Mesendoderm (in vitro differentiated cells): ENCODE data around the gene MAPK14.

Source experiments
- DNase-seq: peaks from one replicate; pipeline ENCODE4 v3.0.0; 2013
- H2AK5ac ChIP-seq: 2 replicates; pipeline ENCODE4 v1.6.1; 2013; ENCODE audit warnings: low read length, inconsistent platforms
- H2BK120ac ChIP-seq: 2 replicates; pipeline ENCODE4 v1.6.1; 2013; ENCODE audit warnings: low read depth, mild to moderate bottlenecking, low read length, moderate library complexity, mixed read lengths
- H2BK15ac ChIP-seq: replicated peaks from 2 replicates; pipeline ENCODE4 v1.6.1; 2013; ENCODE audit warnings: low read depth, mild to moderate bottlenecking, moderate library complexity
- H2BK5ac ChIP-seq: 2 replicates; pipeline ENCODE4 v1.6.1; 2013; ENCODE audit warnings: low read length, inconsistent platforms
- H3K18ac ChIP-seq: 2 replicates; pipeline ENCODE4 v1.6.1; 2013; ENCODE audit warnings: mild to moderate bottlenecking, low read length, mixed read lengths
- H3K23ac ChIP-seq: one replicate; pipeline ENCODE4 v1.6.1; 2013; ENCODE audit warnings: low read length
- H3K27ac ChIP-seq: 2 replicates; pipeline ENCODE4 v1.5.1; 2013; ENCODE audit warnings: low read depth, mild to moderate bottlenecking, inconsistent platforms, low read length, moderate library complexity
- H3K27me3 ChIP-seq: 2 replicates; pipeline ENCODE4 v1.6.1; 2013; ENCODE audit warnings: low read length, control low read depth, mild to moderate bottlenecking, inconsistent platforms; ENCODE audit not compliant: insufficient read depth, poor library complexity
- H3K36me3 ChIP-seq: 2 replicates; pipeline ENCODE4 v1.6.1; 2013; ENCODE audit warnings: low read length, inconsistent platforms; ENCODE audit not compliant: control insufficient read depth, insufficient read depth
- H3K4ac ChIP-seq: one replicate; pipeline ENCODE4 v1.6.1; 2013; ENCODE audit warnings: low read depth, mild to moderate bottlenecking, low read length, moderate library complexity
- H3K4me1 ChIP-seq: 2 replicates; pipeline ENCODE4 v1.6.1; 2013; ENCODE audit warnings: low read depth, low read length, inconsistent platforms; ENCODE audit not compliant: control insufficient read depth
- H3K4me2 ChIP-seq: 2 replicates; pipeline ENCODE4 v1.6.1; 2013; ENCODE audit warnings: low read length
- H3K4me3 ChIP-seq: 2 replicates; pipeline ENCODE4 v1.5.1; 2013; ENCODE audit warnings: mild to moderate bottlenecking, low read length
- H3K56ac ChIP-seq: one replicate; pipeline ENCODE4 v1.6.1; 2013; ENCODE audit warnings: low read length
- H3K79me1 ChIP-seq: 2 replicates; pipeline ENCODE4 v1.6.1; 2013; ENCODE audit warnings: low read length, inconsistent platforms
- H3K79me2 ChIP-seq: 2 replicates; pipeline ENCODE4 v1.6.1; 2013; ENCODE audit warnings: mild to moderate bottlenecking, low read length; ENCODE audit not compliant: control insufficient read depth, insufficient read depth
- H3K9ac ChIP-seq: 2 replicates; pipeline ENCODE4 v1.6.1; 2013; ENCODE audit warnings: low read length, inconsistent platforms
- H4K5ac ChIP-seq: one replicate; pipeline ENCODE4 v1.6.1; 2013; ENCODE audit warnings: low read length
- H4K8ac ChIP-seq: one replicate; pipeline ENCODE4 v1.6.1; 2013; ENCODE audit warnings: low read depth, mild to moderate bottlenecking, control low read depth, low read length, moderate library complexity
- WGBS: extraction: QIAGEN DNeasy Blood & Tissue Kit; methylation state at CpG from one replicate; pipeline ENCODE4 v1.1.7; 2013; ENCODE audit warnings: low lambda C conversion rate, missing lambda C conversion rate; ENCODE audit not compliant: insufficient coverage; ENCODE audit errors: extremely low coverage; 5-methylcytosine and 5-hydroxymethylcytosine counted together

Gene MAPK14

DNA sequence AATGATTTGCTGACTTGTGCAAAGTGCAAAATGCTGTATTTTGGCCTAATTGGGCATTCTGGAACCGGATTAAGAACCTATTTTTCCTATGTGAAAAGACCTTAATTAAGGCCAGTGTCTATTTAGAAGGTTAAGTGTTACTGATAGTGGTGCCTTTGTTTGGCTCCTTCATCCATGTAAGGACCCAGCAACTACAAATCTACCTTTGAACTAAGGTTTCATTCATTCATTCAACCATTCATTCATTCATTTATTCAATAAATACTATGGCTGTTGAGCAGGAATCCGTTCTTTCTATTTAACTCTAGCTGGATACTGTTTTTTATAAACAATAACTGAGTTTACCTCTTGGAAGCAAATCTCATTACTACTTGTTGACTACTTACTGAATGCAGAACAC, 33.6 kb downstream of the MAPK14 start:
- H3K4me2 ChIP-seq, result no peak overlapping the region
- H3K4me1 ChIP-seq, result no peaks in the 10 kb centered on the region
- no peak overlapping the region for H4K5ac ChIP-seq
- no CpG with 5 or more reads among the region's 2 CpGs for WGBS
- no peak overlapping the region for H3K27ac ChIP-seq
- DNase-seq, result no peak
- no peak overlapping the region for H2BK5ac ChIP-seq
- no peak overlapping the region for H3K9ac ChIP-seq
- H3K4me3 ChIP-seq, result no peak overlapping the region
- H2BK120ac ChIP-seq, result no peak overlapping the region
- no peak overlapping the region for H3K4ac ChIP-seq
- no peaks in the 10 kb centered on the region for H3K36me3 ChIP-seq
- no peak overlapping the region for H3K18ac ChIP-seq
- H3K79me2 ChIP-seq, result no peaks in the 10 kb centered on the region
- H2BK15ac ChIP-seq, result no peak overlapping the region
- H3K56ac ChIP-seq, result no peak overlapping the region
- no peak overlapping the region for H3K23ac ChIP-seq
- peaks cover 2% of the 10 kb centered on the region for H3K79me1 ChIP-seq
- H2AK5ac ChIP-seq, result no peak overlapping the region
- H3K27me3 ChIP-seq, result no peaks in the 10 kb centered on the region
- H4K8ac ChIP-seq, result no peak overlapping the region

DNA sequence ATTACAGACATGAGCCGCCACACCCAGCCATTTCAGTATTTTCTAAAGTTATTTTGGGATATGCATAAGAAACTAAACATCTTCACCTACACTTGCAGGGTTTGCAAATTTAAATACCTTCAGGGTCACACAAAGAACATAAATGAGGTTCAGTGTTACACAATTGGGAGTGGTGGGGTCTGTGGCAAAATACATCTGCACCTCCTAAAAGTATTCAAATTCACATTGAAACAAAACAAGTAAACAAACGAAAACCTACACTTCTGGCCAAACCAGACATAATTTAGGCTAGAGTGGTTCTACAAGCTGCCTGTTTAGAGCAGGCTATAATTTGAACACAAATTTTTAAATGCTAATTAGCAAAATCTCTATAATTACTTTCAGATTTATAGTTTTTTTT, 34.6 kb downstream of the MAPK14 start:
- Histone ChIP-seq H2BK5ac (no peak overlapping the region), H3K23ac (no peak overlapping the region), H2AK5ac (no peak overlapping the region), H3K27ac (no peak overlapping the region), H4K5ac (no peak overlapping the region), H3K79me1 (peaks cover 2% of the 10 kb centered on the region), H4K8ac (no peak overlapping the region), H3K4me3 (no peak overlapping the region), H3K4ac (no peak overlapping the region), H3K27me3 (no peaks in the 10 kb centered on the region), H3K9ac (no peak overlapping the region), H3K36me3 (no peaks in the 10 kb centered on the region), H3K79me2 (no peaks in the 10 kb centered on the region), H3K56ac (no peak overlapping the region), H3K4me2 (no peak overlapping the region), H3K18ac (no peak overlapping the region), H3K4me1 (no peaks in the 10 kb centered on the region), H2BK120ac (no peak overlapping the region), H2BK15ac (no peak overlapping the region)
- DNase-seq, result no peak
- WGBS, result no CpG with 5 or more reads among the region's 2 CpGs

DNA sequence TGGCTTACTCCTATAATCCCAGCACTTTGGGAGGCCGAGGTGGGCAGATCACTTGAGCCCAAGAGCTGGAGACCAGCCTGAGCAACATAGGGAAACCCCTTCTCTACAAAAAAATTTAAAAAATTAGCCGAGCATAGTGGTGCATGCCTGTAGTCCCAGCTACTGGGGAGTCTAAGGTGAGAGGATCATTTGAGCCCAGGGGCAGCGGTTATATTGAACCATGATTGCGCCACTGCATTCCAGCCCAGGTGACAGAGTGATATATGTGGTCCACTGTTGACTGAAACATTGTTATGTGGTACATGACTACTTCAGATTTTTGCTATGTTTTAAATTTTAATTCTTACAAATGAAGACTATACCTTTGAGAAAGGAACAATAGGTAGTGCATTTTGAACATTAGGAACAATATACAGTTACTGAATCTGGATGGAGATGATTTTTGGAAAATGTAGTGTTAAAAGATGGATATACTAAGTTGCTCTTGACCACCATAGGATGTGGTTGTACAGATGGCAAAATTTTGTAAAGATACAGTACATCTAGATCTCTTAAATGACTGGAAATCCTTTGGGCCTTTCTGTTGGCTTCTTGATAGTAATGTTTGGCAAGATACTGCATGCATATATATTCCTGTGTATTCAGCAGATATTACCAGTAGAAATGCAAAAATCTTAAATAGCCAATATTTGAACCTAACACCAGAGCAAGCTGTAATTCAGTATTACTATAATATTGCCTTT, 35.9 kb downstream of the MAPK14 start:
- Histone ChIP-seq H3K27me3 (no peaks in the 10 kb centered on the region), H3K18ac (no peak overlapping the region), H3K27ac (no peak overlapping the region), H2BK15ac (no peak overlapping the region), H3K9ac (no peak overlapping the region), H3K4me3 (no peak overlapping the region), H3K23ac (no peak overlapping the region), H4K8ac (no peak overlapping the region), H3K36me3 (no peaks in the 10 kb centered on the region), H3K4me2 (no peak overlapping the region), H2BK120ac (no peak overlapping the region), H3K79me2 (no peaks in the 10 kb centered on the region), H4K5ac (no peak overlapping the region), H3K56ac (no peak overlapping the region), H2BK5ac (no peak overlapping the region), H2AK5ac (no peak overlapping the region), H3K79me1 (peaks cover 2% of the 10 kb centered on the region), H3K4ac (no peak overlapping the region), H3K4me1 (no peaks in the 10 kb centered on the region)
- no CpG with 5 or more reads among the region's 4 CpGs for WGBS
- DNase-seq, result no peak

DNA sequence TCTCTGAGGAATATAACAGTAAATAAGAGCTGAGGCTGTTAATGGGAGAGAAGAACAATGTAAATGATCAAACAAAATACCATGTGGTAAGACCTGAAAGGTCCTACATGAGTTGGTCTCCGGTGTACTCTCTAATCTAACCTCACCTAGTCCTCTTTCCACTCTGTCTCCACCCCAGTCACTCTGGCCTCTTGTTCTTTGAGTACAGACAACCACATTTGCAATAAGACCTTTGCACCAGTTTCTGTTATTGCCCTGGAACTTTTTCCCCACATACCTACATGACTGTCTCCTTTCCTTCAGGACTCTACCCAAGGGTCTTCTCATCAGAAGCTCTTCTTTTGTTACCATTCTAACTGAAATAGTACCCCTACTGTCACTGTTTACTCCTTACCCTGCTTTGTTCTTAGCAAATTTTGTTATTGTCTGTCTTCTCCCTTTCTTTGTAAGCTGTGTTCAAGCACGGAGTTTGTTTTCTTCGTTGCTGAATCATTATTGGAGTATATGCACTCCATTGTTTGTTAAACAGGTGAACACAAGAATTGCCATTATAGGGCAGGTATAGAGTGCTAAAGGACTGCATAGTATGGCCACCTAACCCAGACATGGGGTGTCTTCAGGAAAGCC, 37.3 kb downstream of the MAPK14 start:
- Histone ChIP-seq H3K79me1 (peaks cover 2% of the 10 kb centered on the region), H3K27me3 (no peaks in the 10 kb centered on the region), H3K36me3 (no peaks in the 10 kb centered on the region), H3K4me2 (no peak overlapping the region), H3K4me3 (no peak overlapping the region), H2BK15ac (no peak overlapping the region), H2AK5ac (no peak overlapping the region), H3K4ac (no peak overlapping the region), H3K4me1 (no peaks in the 10 kb centered on the region), H3K79me2 (no peaks in the 10 kb centered on the region), H3K27ac (no peak overlapping the region), H3K23ac (no peak overlapping the region), H4K8ac (no peak overlapping the region), H3K9ac (no peak overlapping the region), H2BK120ac (no peak overlapping the region), H4K5ac (no peak overlapping the region), H3K56ac (no peak overlapping the region), H2BK5ac (no peak overlapping the region), H3K18ac (no peak overlapping the region)
- DNase-seq, result no peak
- WGBS, result no CpG with 5 or more reads among the region's 3 CpGs

DNA sequence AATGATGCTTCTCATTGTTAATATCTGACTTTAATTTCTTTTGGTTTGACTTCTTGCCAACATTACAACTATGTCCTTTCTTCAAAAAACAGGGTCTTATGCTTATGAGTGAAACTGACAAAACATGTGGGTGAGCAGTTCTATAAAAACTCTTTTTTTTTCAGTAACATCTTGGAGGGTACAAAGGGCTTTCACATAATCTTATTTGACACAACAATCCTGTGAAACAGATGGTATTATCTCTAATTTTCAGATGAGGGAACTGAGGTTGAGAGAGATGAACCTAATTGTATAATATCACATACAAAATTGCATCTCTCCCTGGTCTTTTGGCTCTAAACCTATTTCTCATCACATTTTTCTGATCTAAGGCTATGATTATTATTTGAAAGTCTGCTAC, 38.3 kb downstream of the MAPK14 start:
- H3K18ac ChIP-seq, result no peak overlapping the region
- no peak overlapping the region for H2BK15ac ChIP-seq
- DNase-seq, result no peak
- no peak overlapping the region for H3K9ac ChIP-seq
- no peak overlapping the region for H2BK5ac ChIP-seq
- no peaks in the 10 kb centered on the region for H3K36me3 ChIP-seq
- H2AK5ac ChIP-seq, result no peak overlapping the region
- no peak overlapping the region for H3K4me3 ChIP-seq
- no peak overlapping the region for H4K8ac ChIP-seq
- H3K27ac ChIP-seq, result no peak overlapping the region
- no peaks in the 10 kb centered on the region for H3K4me1 ChIP-seq
- no peak overlapping the region for H3K4ac ChIP-seq
- peaks cover 2% of the 10 kb centered on the region for H3K79me1 ChIP-seq
- no peaks in the 10 kb centered on the region for H3K27me3 ChIP-seq
- H3K56ac ChIP-seq, result no peak overlapping the region
- no peaks in the 10 kb centered on the region for H3K79me2 ChIP-seq
- H2BK120ac ChIP-seq, result no peak overlapping the region
- no peak overlapping the region for H3K4me2 ChIP-seq
- H3K23ac ChIP-seq, result no peak overlapping the region
- H4K5ac ChIP-seq, result no peak overlapping the region

DNA sequence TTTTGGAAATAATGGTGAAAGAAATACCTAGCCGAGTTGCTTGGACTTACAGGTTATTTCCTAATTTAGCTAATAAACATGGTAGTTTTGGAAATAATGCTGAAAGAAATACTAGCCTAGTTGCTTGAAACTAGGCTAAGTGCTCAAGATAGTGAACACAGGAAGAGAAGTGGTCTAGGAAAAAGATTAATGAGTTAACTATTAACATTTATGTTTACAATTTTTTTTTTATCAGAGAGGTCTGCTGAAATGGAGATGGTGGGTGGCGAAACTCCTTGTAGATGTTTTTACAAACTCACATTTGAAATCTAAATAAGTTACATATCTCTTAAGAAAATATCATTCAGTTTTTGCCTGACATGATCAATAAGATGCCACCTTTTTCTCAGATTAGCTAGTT, 39.2 kb downstream of the MAPK14 start:
- WGBS, result no CpG with 5 or more reads among the region's 2 CpGs
- no peak for DNase-seq

More for the DNA sequence above, 39.2 kb downstream of the MAPK14 start:
- Histone ChIP-seq H3K4me2 (no peak overlapping the region), H3K79me1 (peaks cover 2% of the 10 kb centered on the region), H3K23ac (no peak overlapping the region), H3K4me1 (no peaks in the 10 kb centered on the region), H3K27me3 (no peaks in the 10 kb centered on the region), H2BK15ac (no peak overlapping the region), H2BK120ac (no peak overlapping the region), H4K5ac (no peak overlapping the region), H3K18ac (no peak overlapping the region), H3K4ac (no peak overlapping the region), H3K36me3 (no peaks in the 10 kb centered on the region), H3K27ac (no peak overlapping the region), H3K79me2 (no peaks in the 10 kb centered on the region), H2AK5ac (no peak overlapping the region), H2BK5ac (no peak overlapping the region), H4K8ac (no peak overlapping the region), H3K56ac (no peak overlapping the region), H3K9ac (no peak overlapping the region), H3K4me3 (no peak overlapping the region)
